ENCODE results near the gene RDH5. TPM values are rescaled to one million over a fixed set of nuclear protein-coding genes. Genes with fewer than 3 reads are reported as not detected.
A peak's percentile ranks its signal among the peaks of the same experiment; 100 is the strongest.

Gene RDH5
- total RNA-seq, 1 donor from 2014 or later = 6.7 TPM

GRCh38 chr12:55728939-55729818 lies 9.0 kb downstream of the RDH5 start, which contains the start of gene CD63:
Gene CD63 (minus strand): TSS chr12:55729009. CDS start chr12:55728341, 668 bp downstream.
- intact Hi-C loops (cut with micrococcal nuclease) = loop anchor here (1.0 to 2.0 kb wide), 5 partner anchors 9 to 200 kb away; partner anchors contain the start of genes BLOC1S1, GDF11 and SARNP
- H3K4me1 Mint-ChIP-seq (ENCODE audit: low read depth) = peaks cover 48% of the 10 kb centered on the region
- peak; percentile 50 for DNase-seq (ENCODE audit: low spot score)
- H3K9me3 Mint-ChIP-seq = no peaks in the 10 kb centered on the region
- peak within 1 kb of the TSS; percentile 96 for H3K27ac Mint-ChIP-seq
- peak within 1 kb of the TSS; percentile 90 for H3K4me3 Mint-ChIP-seq
- H3K36me3 Mint-ChIP-seq (ENCODE audit: low read depth) = peaks cover 22% of the 10 kb centered on the region
- H3K27me3 Mint-ChIP-seq (ENCODE audit: insufficient read depth) = peaks cover 1% of the 10 kb centered on the region

DNA sequence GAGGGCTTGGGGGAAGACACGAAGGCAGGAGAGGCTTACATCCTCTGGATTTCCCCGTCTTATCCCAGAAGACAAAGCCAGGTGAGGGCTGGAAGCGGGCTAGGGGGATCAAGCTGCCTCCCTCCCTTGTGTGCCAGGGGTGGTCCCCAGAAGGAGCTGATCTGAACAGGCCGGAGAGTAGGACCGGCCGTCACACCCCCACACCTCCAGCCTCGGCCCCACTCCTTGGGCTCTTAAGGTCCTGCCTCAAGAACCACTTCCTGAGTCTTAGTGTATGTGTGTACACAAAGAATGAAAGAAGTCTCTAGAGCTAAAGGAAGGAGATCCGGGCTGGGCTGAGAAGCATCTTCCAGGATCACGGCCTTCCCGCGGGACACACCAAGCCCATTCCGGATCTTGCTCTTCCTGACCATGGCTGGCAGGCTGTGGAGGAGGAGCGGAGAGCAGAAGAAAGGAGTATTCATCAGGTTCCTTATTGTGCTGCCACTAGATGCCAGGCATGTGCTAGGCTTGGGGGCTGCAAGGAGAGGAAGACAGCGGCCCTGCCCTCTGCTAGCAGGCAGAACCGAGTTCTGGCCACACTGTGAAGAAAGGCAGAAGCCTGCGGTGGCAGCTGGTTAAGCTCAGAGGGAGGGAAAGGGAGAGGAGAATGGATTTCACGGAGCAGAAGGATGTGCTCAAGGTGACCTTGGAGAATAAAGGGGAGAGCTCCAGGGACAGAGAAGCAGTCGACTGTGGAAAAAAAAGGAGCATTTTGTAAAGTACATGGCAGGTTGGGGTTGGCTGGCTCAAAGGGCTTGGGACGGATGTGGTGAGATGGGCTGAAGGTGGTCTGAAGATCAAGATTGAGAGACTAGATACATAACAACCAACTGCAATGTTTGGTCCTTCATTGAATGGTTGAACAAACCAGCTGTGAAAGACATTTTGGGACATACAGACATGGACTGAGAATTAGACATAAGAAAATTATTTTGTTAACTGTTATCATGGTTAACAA lies 9.9 kb downstream of the RDH5 start:
- Mint-ChIP-seq H3K27me3 (ENCODE audit: insufficient read depth) (peaks cover 1% of the 10 kb centered on the region), H3K4me1 (ENCODE audit: low read depth) (peaks cover 40% of the 10 kb centered on the region), H3K9me3 (no peaks in the 10 kb centered on the region), H3K27ac (peak overlapping the region; percentile 96), H3K36me3 (ENCODE audit: low read depth) (peaks cover 17% of the 10 kb centered on the region), H3K4me3 (peak overlapping the region; percentile 90)
- intact Hi-C loops (cut with micrococcal nuclease) = loop anchor here (1.0 to 2.0 kb wide), 5 partner anchors 8 to 199 kb away; partner anchors contain the start of genes BLOC1S1, GDF11 and SARNP
- DNase-seq (ENCODE audit: low spot score) = no peak

DNA sequence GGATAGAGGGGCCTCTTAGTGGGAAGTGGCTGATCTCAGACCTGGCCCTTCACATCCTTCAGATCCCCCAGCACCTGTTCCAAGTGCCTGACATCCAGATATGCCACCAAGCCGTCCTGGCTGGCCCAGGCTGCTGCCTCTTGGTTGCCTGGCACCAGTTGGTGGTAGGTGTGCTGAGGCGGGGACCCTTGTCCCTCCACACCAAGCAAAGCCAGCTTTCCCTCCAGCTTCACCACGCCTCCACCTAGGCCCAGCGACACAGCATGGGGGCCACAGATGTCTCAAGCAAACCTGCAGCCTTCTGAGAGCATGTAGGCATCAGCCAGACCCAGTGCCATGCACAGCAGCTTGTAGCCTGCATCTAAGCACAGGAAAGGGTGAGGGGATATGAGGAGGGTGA lies 12.1 kb downstream of the RDH5 start:
- H3K27ac Mint-ChIP-seq = no peak overlapping the region
- DNase-seq (ENCODE audit: low spot score) = no peak
- H3K4me3 Mint-ChIP-seq = no peak overlapping the region
- H3K9me3 Mint-ChIP-seq = no peaks in the 10 kb centered on the region
- peaks cover 33% of the 10 kb centered on the region for H3K4me1 Mint-ChIP-seq (ENCODE audit: low read depth)
- no peaks in the 10 kb centered on the region for H3K27me3 Mint-ChIP-seq (ENCODE audit: insufficient read depth)
- intact Hi-C loops (cut with micrococcal nuclease) = no loop called here
- peaks cover 4% of the 10 kb centered on the region for H3K36me3 Mint-ChIP-seq (ENCODE audit: low read depth)

DNA sequence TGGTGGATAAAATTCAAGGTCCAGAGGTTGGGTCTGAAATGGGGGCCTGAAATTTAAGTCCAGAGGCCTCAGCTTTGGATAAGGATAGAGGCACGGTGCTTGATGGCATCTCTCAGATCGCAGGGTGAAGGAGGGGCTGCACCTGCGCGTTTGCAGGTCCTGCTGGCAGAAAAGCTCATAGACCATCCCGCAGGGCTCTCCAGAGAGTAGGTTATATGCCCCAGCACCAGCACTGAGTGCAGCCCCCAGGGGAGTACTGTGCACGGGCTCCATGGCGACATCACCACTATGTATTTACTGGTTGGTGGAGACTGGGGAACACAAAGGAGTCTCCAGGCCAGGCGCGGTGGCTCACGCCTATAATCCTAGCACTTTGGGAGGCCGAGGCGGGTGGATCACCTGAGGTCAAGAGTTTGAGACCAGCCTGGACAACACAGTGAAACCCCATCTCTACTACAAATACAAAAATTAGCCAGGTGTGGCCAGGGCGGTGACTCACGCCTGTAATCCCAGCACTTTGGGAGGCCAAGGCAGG lies 12.9 kb downstream of the RDH5 start:
- intact Hi-C loops (cut with micrococcal nuclease) = no loop called here
- Mint-ChIP-seq H3K4me1 (ENCODE audit: low read depth) (peaks cover 36% of the 10 kb centered on the region), H3K36me3 (ENCODE audit: low read depth) (no peaks in the 10 kb centered on the region), H3K4me3 (no peak overlapping the region), H3K27me3 (ENCODE audit: insufficient read depth) (no peaks in the 10 kb centered on the region), H3K27ac (no peak overlapping the region), H3K9me3 (no peaks in the 10 kb centered on the region)
- no peak for DNase-seq (ENCODE audit: low spot score)

GRCh38 chr12:55733858-55734257 lies 13.7 kb downstream of the RDH5 start:
- peaks cover 40% of the 10 kb centered on the region for H3K4me1 Mint-ChIP-seq (ENCODE audit: low read depth)
- no peak overlapping the region for H3K4me3 Mint-ChIP-seq

GRCh38 chr12:55734595-55734994 lies 14.4 kb downstream of the RDH5 start:
- H3K9me3 Mint-ChIP-seq = no peaks in the 10 kb centered on the region
- intact Hi-C loops (cut with micrococcal nuclease) = no loop called here
- H3K4me1 Mint-ChIP-seq (ENCODE audit: low read depth) = peaks cover 37% of the 10 kb centered on the region
- H3K4me3 Mint-ChIP-seq = no peak overlapping the region
- H3K36me3 Mint-ChIP-seq (ENCODE audit: low read depth) = no peaks in the 10 kb centered on the region
- no peaks in the 10 kb centered on the region for H3K27me3 Mint-ChIP-seq (ENCODE audit: insufficient read depth)
- no peak overlapping the region for H3K27ac Mint-ChIP-seq
- DNase-seq (ENCODE audit: low spot score) = no peak

More at GRCh38 chr12:55733858-55734257, 13.7 kb downstream of the RDH5 start:
- Mint-ChIP-seq H3K36me3 (ENCODE audit: low read depth) (no peaks in the 10 kb centered on the region), H3K27ac (no peak overlapping the region), H3K9me3 (no peaks in the 10 kb centered on the region), H3K27me3 (ENCODE audit: insufficient read depth) (no peaks in the 10 kb centered on the region)
- intact Hi-C loops (cut with micrococcal nuclease) = no loop called here
- no peak for DNase-seq (ENCODE audit: low spot score)

DNA sequence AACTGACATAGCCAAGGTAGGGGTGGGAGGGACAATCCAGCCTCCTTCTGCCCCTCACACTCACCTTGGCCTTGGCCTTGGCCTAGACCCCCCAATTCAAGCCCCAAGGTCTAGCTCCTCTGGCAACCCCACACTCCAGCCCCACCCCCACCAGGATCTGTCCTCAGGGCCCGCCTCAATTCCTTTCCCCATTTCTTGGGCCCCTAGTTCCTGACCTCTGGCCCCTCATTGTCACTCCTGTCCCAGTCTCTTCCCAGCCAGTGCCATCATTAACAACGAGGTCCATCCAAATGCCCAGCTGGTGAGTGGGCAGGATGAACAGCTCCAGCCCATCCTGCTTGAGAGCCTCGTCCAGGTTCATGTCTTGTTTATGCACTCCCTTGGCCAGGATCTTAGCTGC lies 15.9 kb downstream of the RDH5 start:
- intact Hi-C loops (cut with micrococcal nuclease) = no loop called here
- Mint-ChIP-seq H3K4me1 (ENCODE audit: low read depth) (peaks cover 29% of the 10 kb centered on the region), H3K9me3 (no peaks in the 10 kb centered on the region), H3K27ac (no peak overlapping the region), H3K27me3 (ENCODE audit: insufficient read depth) (no peaks in the 10 kb centered on the region), H3K4me3 (no peak overlapping the region), H3K36me3 (ENCODE audit: low read depth) (no peaks in the 10 kb centered on the region)
- no peak for DNase-seq (ENCODE audit: low spot score)

GRCh38 chr12:55736780-55737580 lies 16.8 kb downstream of the RDH5 start:
- peaks cover 3% of the 10 kb centered on the region for H3K27me3 Mint-ChIP-seq (ENCODE audit: insufficient read depth)
- no peaks in the 10 kb centered on the region for H3K9me3 Mint-ChIP-seq
- peak overlapping the region; percentile 61 for H3K27ac Mint-ChIP-seq
- H3K4me1 Mint-ChIP-seq (ENCODE audit: low read depth) = peaks cover 35% of the 10 kb centered on the region
- peak; percentile 43 for DNase-seq (ENCODE audit: low spot score)
- intact Hi-C loops (cut with micrococcal nuclease) = loop anchor here (1.0 kb wide), 3 partner anchors 13 to 548 kb away; no protein-coding TSS in a partner anchor
- H3K4me3 Mint-ChIP-seq = peak overlapping the region; percentile 79
- H3K36me3 Mint-ChIP-seq (ENCODE audit: low read depth) = no peaks in the 10 kb centered on the region

DNA sequence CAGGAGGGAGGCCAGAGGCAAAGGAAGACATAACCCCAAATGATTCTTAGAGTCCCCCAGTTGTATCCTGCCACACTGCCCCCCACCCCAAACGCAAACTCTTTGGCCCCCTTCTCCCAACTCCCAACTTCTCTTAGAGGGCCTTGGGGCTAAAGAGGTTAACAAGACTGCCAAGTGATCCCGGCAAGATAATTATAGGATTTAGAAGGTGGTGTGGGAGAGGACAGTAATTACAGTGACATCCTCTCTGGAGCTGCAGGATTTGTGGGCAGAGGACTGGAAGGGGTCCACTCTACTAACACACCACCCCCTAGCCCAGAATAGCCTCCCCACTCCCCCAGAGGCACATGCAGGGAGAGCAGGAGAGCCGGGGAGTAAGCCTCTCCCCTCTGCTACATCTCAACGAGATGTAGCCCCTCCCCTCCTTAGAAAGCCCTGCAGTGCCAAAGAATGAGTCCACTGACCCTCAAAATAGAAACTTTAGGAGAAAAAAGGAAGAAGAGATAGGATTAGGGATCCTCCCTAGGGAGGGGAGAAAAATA lies 17.5 kb downstream of the RDH5 start:
- Mint-ChIP-seq H3K27me3 (ENCODE audit: insufficient read depth) (peaks cover 3% of the 10 kb centered on the region), H3K36me3 (ENCODE audit: low read depth) (no peaks in the 10 kb centered on the region), H3K4me1 (ENCODE audit: low read depth) (peaks cover 41% of the 10 kb centered on the region), H3K9me3 (no peaks in the 10 kb centered on the region), H3K4me3 (peak overlapping the region; percentile 79), H3K27ac (peak overlapping the region; percentile 77)
- DNase-seq (ENCODE audit: low spot score) = no peak
- intact Hi-C loops (cut with micrococcal nuclease) = loop anchor here (1.0 to 2.0 kb wide), 13 partner anchors 8 to 548 kb away; partner anchors contain the start of genes CD63, DNAJC14, PA2G4 and RPS26

- Mint-ChIP-seq H3K27ac (peak overlapping the region; percentile 73), H3K4me3 (peak overlapping the region; percentile 79), H3K27me3 (ENCODE audit: insufficient read depth) (peaks cover 3% of the 10 kb centered on the region), H3K4me1 (ENCODE audit: low read depth) (peaks cover 44% of the 10 kb centered on the region), H3K9me3 (no peaks in the 10 kb centered on the region), H3K36me3 (ENCODE audit: low read depth) (no peaks in the 10 kb centered on the region)
- DNase-seq (ENCODE audit: low spot score) = peak; percentile 73
- intact Hi-C loops (cut with micrococcal nuclease) = loop anchor here (1.0 to 2.0 kb wide), 12 partner anchors 9 to 484 kb away; partner anchors contain the start of genes CD63, DNAJC14, PA2G4 and RPS26
Measured at GRCh38 chr12:55738123-55739024, 18.2 kb downstream of the RDH5 start.

- no peak overlapping the region for H3K27ac Mint-ChIP-seq
- DNase-seq (ENCODE audit: low spot score) = no peak
Measured at GRCh38 chr12:55739025-55739378, 18.8 kb downstream of the RDH5 start.

More at GRCh38 chr12:55739025-55739378, 18.8 kb downstream of the RDH5 start:
- Mint-ChIP-seq H3K4me3 (peak overlapping the region; percentile 79), H3K4me1 (ENCODE audit: low read depth) (peaks cover 47% of the 10 kb centered on the region), H3K9me3 (no peaks in the 10 kb centered on the region), H3K36me3 (ENCODE audit: low read depth) (no peaks in the 10 kb centered on the region), H3K27me3 (ENCODE audit: insufficient read depth) (peaks cover 3% of the 10 kb centered on the region)
- intact Hi-C loops (cut with micrococcal nuclease) = loop anchor here (1.0 to 2.0 kb wide), 5 partner anchors 58 to 484 kb away; partner anchors contain the start of genes SMARCC2 and ZC3H10

Measured in activated T-helper 1 cell treated with anti-CD3 and anti-CD28 coated beads, Interleukin-12 subunit alpha, Interleukin-12 subunit beta, Interleukin-2, Interleukin-4 antibody, amounts not matched to agents 30 ng/mL and 10 ng/mL and 1 ng/mL, durations not matched to agents 14 hours and 24 hours and 36 hours (primary cell).